ENCODE results near the gene TRIP4.

The TRIP4 gene

DNA sequence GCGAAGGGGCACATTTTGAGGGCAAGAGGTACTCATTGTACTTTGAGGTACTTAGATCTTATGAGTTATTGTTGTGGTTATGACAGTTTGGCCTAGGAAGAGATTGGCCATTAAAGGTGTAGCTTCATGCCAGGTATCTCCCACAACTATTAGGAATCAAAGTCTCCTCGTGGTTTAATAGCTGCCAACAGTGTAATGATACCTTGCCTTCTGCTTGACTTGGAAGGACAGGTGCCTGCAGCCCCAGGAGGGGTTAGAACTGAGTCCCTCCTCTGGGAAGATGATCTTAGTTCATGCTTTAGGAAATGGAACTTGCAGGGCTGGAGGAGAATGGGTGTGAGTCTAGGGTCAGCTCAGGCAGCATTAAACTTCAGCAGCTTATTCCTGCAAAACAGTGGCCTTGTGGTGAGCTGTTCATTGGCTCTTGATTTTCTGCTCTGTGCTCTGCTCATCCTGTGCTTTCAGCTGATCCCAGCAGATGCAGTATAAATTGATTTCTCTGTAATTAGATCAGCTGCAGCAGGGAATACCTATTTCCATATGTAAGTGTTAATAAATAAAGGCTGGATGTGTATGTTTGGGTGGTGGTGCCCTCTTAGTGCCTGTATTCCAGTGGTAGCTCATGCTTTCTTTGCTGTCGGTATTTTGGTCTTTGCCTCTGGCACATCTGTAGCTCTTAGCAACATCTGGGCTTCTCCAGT is 113.2 kb downstream of the TRIP4 start:
- POLR2A ChIA-PET (ENCODE audit: low non-redundant PET): no interaction called here
- TF ChIP-seq, protein P1, sequence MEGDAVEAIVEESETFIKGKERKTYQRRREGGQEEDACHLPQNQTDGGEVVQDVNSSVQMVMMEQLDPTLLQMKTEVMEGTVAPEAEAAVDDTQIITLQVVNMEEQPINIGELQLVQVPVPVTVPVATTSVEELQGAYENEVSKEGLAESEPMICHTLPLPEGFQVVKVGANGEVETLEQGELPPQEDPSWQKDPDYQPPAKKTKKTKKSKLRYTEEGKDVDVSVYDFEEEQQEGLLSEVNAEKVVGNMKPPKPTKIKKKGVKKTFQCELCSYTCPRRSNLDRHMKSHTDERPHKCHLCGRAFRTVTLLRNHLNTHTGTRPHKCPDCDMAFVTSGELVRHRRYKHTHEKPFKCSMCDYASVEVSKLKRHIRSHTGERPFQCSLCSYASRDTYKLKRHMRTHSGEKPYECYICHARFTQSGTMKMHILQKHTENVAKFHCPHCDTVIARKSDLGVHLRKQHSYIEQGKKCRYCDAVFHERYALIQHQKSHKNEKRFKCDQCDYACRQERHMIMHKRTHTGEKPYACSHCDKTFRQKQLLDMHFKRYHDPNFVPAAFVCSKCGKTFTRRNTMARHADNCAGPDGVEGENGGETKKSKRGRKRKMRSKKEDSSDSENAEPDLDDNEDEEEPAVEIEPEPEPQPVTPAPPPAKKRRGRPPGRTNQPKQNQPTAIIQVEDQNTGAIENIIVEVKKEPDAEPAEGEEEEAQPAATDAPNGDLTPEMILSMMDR (conservative IDR thresholded peaks at IDR 0.05; ENCODE audit: low read depth): no peak
- CTCF ChIA-PET: no interaction called here
- H3K27ac ChIP-seq: no peak overlapping the region
- DNase-seq (ENCODE audit: low spot score): no peak

GRCh38 chr15:64501396-64501715 is 113.7 kb downstream of the TRIP4 start:
- no peak overlapping the region for H3K27ac ChIP-seq
- DNase-seq (ENCODE audit: low spot score): no peak
- TF ChIP-seq, protein P1 (conservative IDR thresholded peaks at IDR 0.05; ENCODE audit: low read depth): no peak
- ChIA-PET POLR2A (ENCODE audit: low non-redundant PET) (no interaction called here), CTCF (no interaction called here)

DNA sequence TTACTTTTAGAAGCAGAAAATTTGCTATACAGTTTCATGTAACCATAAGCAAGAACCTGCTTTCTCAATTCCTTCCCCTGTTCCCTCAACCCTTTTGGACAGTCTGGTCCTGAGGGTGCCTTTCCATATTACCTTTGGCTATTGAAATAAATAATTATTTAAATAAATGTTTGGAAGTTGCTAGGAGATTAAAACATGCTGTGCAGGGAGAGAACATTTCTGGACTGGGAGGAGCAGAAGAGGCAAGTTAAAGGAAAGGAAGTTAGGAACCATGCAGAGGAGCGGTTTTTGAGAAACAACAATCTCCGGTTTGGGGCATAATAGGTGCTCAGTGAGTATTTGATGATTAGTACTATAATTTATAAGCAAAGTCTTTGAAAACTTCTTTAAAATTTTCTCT is 114.5 kb downstream of the TRIP4 start:
- TF ChIP-seq, protein P1 (conservative IDR thresholded peaks at IDR 0.05; ENCODE audit: low read depth): no peak
- POLR2A ChIA-PET (ENCODE audit: low non-redundant PET): no interaction called here
- H3K27ac ChIP-seq: no peak overlapping the region
- CTCF ChIA-PET: no interaction called here
- DNase-seq (ENCODE audit: low spot score): no peak

DNA sequence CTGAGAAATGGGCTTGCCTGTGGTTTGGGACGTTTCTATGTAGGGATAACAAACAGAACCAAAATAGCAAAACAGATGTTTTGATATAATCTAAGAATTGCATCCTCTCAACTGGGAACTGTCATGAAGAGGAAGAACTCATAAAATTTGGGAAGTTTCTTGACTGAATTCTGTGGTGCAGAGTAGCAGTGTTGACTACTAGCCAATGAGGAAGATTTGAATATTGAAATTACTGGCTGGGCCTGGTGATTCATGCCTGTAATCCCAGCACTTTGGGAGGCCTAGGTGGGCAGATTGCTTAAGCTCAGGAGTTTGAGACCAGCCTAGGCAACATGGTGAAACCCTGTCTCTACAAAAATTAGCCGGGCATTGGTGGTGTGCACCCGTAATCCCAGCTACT is 114.9 kb downstream of the TRIP4 start:
- H3K27ac ChIP-seq: no peak overlapping the region
- no peak for DNase-seq (ENCODE audit: low spot score)
- POLR2A ChIA-PET (ENCODE audit: low non-redundant PET): no interaction called here
- TF ChIP-seq, protein P1 (conservative IDR thresholded peaks at IDR 0.05; ENCODE audit: low read depth): no peak
- CTCF ChIA-PET: interaction anchor here (0.8 kb wide), 1 partner anchor 55 kb away, joined by 3 read pairs; no protein-coding TSS in a partner anchor

DNA sequence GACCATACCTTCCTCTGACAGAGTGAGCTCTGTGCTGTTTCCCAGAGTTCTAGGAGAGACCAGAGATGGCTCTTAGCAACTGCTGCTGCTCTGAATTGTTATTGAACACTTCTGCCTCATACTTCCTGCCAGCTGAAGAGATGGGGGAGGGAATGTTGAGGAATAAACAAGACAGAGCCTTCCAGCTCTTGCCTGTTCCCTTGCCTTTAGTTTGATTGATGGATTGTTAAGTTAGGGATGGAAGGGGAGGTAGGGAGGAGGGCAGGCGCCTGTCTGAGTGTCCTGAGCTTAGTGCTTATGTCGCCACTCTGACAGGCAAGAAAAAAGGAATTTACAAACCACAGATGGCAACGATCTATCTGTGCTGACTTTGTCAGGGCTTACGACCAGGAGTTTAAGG is 115.6 kb downstream of the TRIP4 start:
- TF ChIP-seq, protein P1 (conservative IDR thresholded peaks at IDR 0.05; ENCODE audit: low read depth): no peak
- H3K27ac ChIP-seq: no peak overlapping the region
- ChIA-PET CTCF (interaction anchor here (0.6 to 0.8 kb wide), 2 partner anchors 54 to 78 kb away, joined by 3 read pairs; no protein-coding TSS in a partner anchor), POLR2A (ENCODE audit: low non-redundant PET) (interaction anchor here (0.6 kb wide), 1 partner anchor 19 kb away, joined by 7 read pairs; no protein-coding TSS in a partner anchor)
- no peak for DNase-seq (ENCODE audit: low spot score)

GRCh38 chr15:64503640-64504039 is 116.0 kb downstream of the TRIP4 start:
- CTCF ChIA-PET: interaction anchor here (0.6 to 0.8 kb wide), 2 partner anchors 54 to 78 kb away, joined by 3 read pairs; no protein-coding TSS in a partner anchor
- no peak for DNase-seq (ENCODE audit: low spot score)
- TF ChIP-seq, protein P1 (conservative IDR thresholded peaks at IDR 0.05; ENCODE audit: low read depth): no peak
- POLR2A ChIA-PET (ENCODE audit: low non-redundant PET): interaction anchor here (0.6 kb wide), 1 partner anchor 19 kb away, joined by 7 read pairs; no protein-coding TSS in a partner anchor
- no peak overlapping the region for H3K27ac ChIP-seq

Measured in RWPE1 (cell line).